GM12878 (cell line): ENCODE results near the gene WDR18. TPM values are rescaled to one million over a fixed set of nuclear protein-coding genes. Genes with fewer than 3 reads are reported as not detected.

Source experiments
- MYC ChIP-seq: IDR thresholded peaks from 2 replicates; pipeline ENCODE4 v1.6.1; 2011; ENCODE audit warnings: mild to moderate bottlenecking, low read length, moderate library complexity, inconsistent platforms; ENCODE audit not compliant: insufficient read depth, insufficient replicate concordance, insufficient read length, severe bottlenecking
- SMAD1 ChIP-seq: fragments of 450-650 bp; IDR thresholded peaks from 2 replicates; pipeline ENCODE4 v1.6.1; 2018; ENCODE audit warnings: mild to moderate bottlenecking, low read depth; ENCODE audit not compliant: partially characterized antibody
- polyA plus RNA-seq, 11 experiments: library from polyadenylated mRNA; depleted of rRNA in 4 of 11; unstranded in 6 of 11; stranded (reverse) in 5 of 11; fragments of >200 nt; fragmentation: Nextera tagmentation in 4 of 11; fragmentation: Illumina TruSeq in 1 of 11; extraction: Ambion mirVana in 4 of 11; extraction: Trizol in 1 of 11; gene quantifications; 1 replicate in 1 of 11; 2 replicates in 10 of 11; pipeline versions ENCODE4 v1.2.1 to v1.2.3, GENCODE V29; 2011 to 2016; ENCODE audit warnings: inconsistent platforms in 2 of 11, missing spikeins in 2 of 11, low read depth in 1 of 11
- total RNA-seq, 4 experiments: library from RNA; depleted of rRNA in 3 of 4; stranded (reverse); fragments of >200 nt in 3 of 4; fragmentation: Illumina TruSeq in 1 of 4; extraction: Trizol in 1 of 4; gene quantifications; 2 replicates each; pipeline versions ENCODE4 v1.2.1 to v1.2.3, GENCODE V29; 2013 to 2021
- TF ChIP-seq, protein P1 (sequence below): fragments of 450-650 bp; IDR thresholded peaks from 2 replicates; pipeline ENCODE4 v1.6.1; 2018; ENCODE audit warnings: borderline replicate concordance, mild to moderate bottlenecking; ENCODE audit not compliant: partially characterized antibody
- TF ChIP-seq, protein P2 (sequence below): IDR thresholded peaks from 2 replicates; pipeline ENCODE4 v1.6.1; 2011; ENCODE audit warnings: low read depth, mild to moderate bottlenecking, low read length, moderate library complexity, borderline replicate concordance; ENCODE audit errors: extremely low read depth
- TF ChIP-seq, protein P3 (sequence below): IDR thresholded peaks from 2 replicates; pipeline ENCODE4 v1.6.1; 2012; ENCODE audit warnings: low read depth, low read length, improper control_type of control experiment
- TF ChIP-seq, protein P4 (sequence below): fragments of 450-650 bp; IDR thresholded peaks from 2 replicates; pipeline ENCODE4 v1.6.1; 2017; ENCODE audit warnings: antibody characterized with exemption, mild to moderate bottlenecking, moderate library complexity

Gene WDR18
- total and polyA plus RNA-seq, 10 of the 15 experiments (the other 5 are each of a cell fraction or from before 2014, with no cell fraction given) = 3.0 to 206 (median 62.3) TPM

DNA sequence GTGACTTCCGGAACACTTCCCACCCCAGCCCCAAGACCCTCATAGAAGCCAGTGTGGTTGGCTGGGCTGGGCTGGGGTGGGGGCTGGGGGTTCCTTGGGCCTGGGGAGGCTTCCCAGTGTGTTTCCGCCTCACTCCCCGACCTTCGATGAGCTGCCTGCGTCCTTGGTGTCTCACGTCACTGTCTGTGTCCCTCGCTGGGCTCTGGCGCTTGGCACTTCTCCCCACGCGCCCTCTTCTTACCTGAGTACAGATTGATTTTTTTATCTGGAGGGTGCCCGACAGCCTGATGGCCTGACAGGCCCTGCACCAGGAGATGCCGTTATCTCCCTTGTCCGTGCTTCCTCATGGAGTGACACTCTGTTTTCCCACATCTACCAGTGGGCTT is 8.5 kb downstream of the WDR18 start (continued):
- TF ChIP-seq, protein P1, sequence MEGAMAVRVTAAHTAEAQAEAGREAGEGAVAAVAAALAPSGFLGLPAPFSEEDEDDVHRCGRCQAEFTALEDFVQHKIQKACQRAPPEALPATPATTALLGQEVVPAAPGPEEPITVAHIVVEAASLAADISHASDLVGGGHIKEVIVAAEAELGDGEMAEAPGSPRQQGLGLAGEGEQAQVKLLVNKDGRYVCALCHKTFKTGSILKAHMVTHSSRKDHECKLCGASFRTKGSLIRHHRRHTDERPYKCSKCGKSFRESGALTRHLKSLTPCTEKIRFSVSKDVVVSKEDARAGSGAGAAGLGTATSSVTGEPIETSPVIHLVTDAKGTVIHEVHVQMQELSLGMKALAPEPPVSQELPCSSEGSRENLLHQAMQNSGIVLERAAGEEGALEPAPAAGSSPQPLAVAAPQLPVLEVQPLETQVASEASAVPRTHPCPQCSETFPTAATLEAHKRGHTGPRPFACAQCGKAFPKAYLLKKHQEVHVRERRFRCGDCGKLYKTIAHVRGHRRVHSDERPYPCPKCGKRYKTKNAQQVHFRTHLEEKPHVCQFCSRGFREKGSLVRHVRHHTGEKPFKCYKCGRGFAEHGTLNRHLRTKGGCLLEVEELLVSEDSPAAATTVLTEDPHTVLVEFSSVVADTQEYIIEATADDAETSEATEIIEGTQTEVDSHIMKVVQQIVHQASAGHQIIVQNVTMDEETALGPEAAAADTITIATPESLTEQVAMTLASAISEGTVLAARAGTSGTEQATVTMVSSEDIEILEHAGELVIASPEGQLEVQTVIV = no peak
- TF ChIP-seq, protein P2, sequence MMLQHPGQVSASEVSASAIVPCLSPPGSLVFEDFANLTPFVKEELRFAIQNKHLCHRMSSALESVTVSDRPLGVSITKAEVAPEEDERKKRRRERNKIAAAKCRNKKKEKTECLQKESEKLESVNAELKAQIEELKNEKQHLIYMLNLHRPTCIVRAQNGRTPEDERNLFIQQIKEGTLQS = no peak
- TF ChIP-seq, protein P3, sequence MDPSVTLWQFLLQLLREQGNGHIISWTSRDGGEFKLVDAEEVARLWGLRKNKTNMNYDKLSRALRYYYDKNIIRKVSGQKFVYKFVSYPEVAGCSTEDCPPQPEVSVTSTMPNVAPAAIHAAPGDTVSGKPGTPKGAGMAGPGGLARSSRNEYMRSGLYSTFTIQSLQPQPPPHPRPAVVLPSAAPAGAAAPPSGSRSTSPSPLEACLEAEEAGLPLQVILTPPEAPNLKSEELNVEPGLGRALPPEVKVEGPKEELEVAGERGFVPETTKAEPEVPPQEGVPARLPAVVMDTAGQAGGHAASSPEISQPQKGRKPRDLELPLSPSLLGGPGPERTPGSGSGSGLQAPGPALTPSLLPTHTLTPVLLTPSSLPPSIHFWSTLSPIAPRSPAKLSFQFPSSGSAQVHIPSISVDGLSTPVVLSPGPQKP = no peak
- TF ChIP-seq MYC = no peak
- no peak for TF ChIP-seq SMAD1
- TF ChIP-seq, protein P4, sequence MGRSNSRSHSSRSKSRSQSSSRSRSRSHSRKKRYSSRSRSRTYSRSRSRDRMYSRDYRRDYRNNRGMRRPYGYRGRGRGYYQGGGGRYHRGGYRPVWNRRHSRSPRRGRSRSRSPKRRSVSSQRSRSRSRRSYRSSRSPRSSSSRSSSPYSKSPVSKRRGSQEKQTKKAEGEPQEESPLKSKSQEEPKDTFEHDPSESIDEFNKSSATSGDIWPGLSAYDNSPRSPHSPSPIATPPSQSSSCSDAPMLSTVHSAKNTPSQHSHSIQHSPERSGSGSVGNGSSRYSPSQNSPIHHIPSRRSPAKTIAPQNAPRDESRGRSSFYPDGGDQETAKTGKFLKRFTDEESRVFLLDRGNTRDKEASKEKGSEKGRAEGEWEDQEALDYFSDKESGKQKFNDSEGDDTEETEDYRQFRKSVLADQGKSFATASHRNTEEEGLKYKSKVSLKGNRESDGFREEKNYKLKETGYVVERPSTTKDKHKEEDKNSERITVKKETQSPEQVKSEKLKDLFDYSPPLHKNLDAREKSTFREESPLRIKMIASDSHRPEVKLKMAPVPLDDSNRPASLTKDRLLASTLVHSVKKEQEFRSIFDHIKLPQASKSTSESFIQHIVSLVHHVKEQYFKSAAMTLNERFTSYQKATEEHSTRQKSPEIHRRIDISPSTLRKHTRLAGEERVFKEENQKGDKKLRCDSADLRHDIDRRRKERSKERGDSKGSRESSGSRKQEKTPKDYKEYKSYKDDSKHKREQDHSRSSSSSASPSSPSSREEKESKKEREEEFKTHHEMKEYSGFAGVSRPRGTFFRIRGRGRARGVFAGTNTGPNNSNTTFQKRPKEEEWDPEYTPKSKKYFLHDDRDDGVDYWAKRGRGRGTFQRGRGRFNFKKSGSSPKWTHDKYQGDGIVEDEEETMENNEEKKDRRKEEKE = no peak
